Activated CD4-positive, alpha-beta memory T cell treated with anti-CD3 and anti-CD28 coated beads, Interleukin-2, amount 10 ng/mL, durations not matched to agents 7 days and 5 days (primary cell): ENCODE measurements around the gene MADCAM1. TPM values are rescaled to one million over a fixed set of nuclear protein-coding genes. Genes with fewer than 3 reads are reported as not detected.

Source experiments
- CTCF ChIA-PET: fragments of 350-600 bp; sonication (Branson Sonifier 250); formaldehyde crosslinking; loops from one replicate; lab custom pipeline; 2021; ENCODE audit warnings: antibody characterized with exemption, inconsistent platforms; lab: Charles Lee
- POLR2A ChIA-PET: fragments of 350-600 bp; sonication (Branson Sonifier 250); formaldehyde crosslinking; loops from one replicate; lab custom pipeline; 2021; ENCODE audit warnings: antibody characterized with exemption; lab: Charles Lee
- DNase-seq: peaks from one replicate; pipeline ENCODE4 v3.0.0-alpha.2; 2020
- H3K27ac Mint-ChIP-seq: one replicate; pipeline ENCODE4 v1.8.0; 2021; ENCODE audit warnings: mild to moderate bottlenecking, mixed read lengths
- H3K27me3 Mint-ChIP-seq: one replicate; pipeline ENCODE4 v1.8.0; 2021; ENCODE audit warnings: mixed read lengths
- H3K36me3 Mint-ChIP-seq: one replicate; pipeline ENCODE4 v1.8.0; 2021; ENCODE audit warnings: low read depth, mixed read lengths
- H3K4me1 Mint-ChIP-seq: one replicate; pipeline ENCODE4 v1.8.0; 2021; ENCODE audit warnings: mixed read lengths
- H3K4me3 Mint-ChIP-seq: one replicate; pipeline ENCODE4 v1.8.0; 2021; ENCODE audit warnings: mild to moderate bottlenecking, mixed read lengths
- H3K9me3 Mint-ChIP-seq: one replicate; pipeline ENCODE4 v1.8.0; 2021; ENCODE audit warnings: mixed read lengths
- total RNA-seq, 2 experiments: library from RNA; stranded (reverse); gene quantifications; one replicate each; pipeline ENCODE4 v1.2.3, GENCODE V29; 2021

The MADCAM1 gene
- total RNA-seq, 2 experiments from 2014 or later, result 0.78 to 0.81 TPM

DNA sequence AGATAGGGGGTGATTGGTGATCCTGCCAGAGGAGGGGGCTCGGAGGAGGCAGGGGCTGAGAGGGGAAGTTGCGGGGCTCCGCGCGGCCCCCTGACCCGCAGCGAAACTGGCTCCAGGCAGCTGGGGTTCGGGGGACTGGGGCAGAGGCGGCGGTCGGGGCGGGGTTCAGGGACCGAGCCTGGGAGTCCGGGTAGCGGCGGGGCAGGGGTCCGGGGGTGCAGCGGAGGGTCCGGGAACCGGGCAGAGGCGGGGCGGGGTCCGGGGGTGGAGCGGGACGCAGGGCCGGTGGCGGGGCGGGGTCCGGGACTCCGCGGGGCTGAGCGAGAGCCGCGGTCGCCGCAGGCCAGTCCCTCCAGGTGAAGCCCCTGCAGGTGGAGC lies 1.2 kb downstream of the MADCAM1 start:
- no peak for DNase-seq
- Mint-ChIP-seq H3K36me3 (no peaks in the 10 kb centered on the region), H3K27me3 (peaks cover 17% of the 10 kb centered on the region), H3K27ac (no peak overlapping the region), H3K4me1 (peaks cover 9% of the 10 kb centered on the region), H3K9me3 (peaks cover 4% of the 10 kb centered on the region), H3K4me3 (no peak overlapping the region)
- POLR2A ChIA-PET, result interaction anchor here (0.8 to 1.8 kb wide), 2 partner anchors 9 to 13 kb away, joined by 3 to 6 read pairs; no protein-coding TSS in a partner anchor
- CTCF ChIA-PET, result no interaction called here

- no peak overlapping the region for H3K4me3 Mint-ChIP-seq
- peaks cover 3% of the 10 kb centered on the region for H3K9me3 Mint-ChIP-seq
- H3K27ac Mint-ChIP-seq, result no peak overlapping the region
- POLR2A ChIA-PET, result interaction anchor here (0.8 to 1.8 kb wide), 2 partner anchors 8 to 13 kb away, joined by 3 to 6 read pairs; no protein-coding TSS in a partner anchor
- no peaks in the 10 kb centered on the region for H3K36me3 Mint-ChIP-seq
- peaks cover 17% of the 10 kb centered on the region for H3K27me3 Mint-ChIP-seq
- no peak for DNase-seq
- peaks cover 10% of the 10 kb centered on the region for H3K4me1 Mint-ChIP-seq
- CTCF ChIA-PET, result interaction anchor here (1.1 kb wide), 1 partner anchor 9 kb away, joined by 6 read pairs; no protein-coding TSS in a partner anchor
These were observed 1.7 kb downstream of the MADCAM1 start for GRCh38 chr19:497869-498510.

DNA sequence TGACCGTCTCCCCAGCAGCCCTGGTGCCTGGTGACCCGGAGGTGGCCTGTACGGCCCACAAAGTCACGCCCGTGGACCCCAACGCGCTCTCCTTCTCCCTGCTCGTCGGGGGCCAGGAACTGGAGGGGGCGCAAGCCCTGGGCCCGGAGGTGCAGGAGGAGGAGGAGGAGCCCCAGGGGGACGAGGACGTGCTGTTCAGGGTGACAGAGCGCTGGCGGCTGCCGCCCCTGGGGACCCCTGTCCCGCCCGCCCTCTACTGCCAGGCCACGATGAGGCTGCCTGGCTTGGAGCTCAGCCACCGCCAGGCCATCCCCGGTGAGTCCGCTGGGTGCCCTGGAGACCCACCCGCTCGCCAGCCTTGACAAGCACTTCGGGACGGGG lies 2.2 kb downstream of the MADCAM1 start:
- ChIA-PET CTCF (interaction anchor here (1.1 kb wide), 1 partner anchor 8 kb away, joined by 6 read pairs; no protein-coding TSS in a partner anchor), POLR2A (interaction anchor here (1.8 kb wide), 1 partner anchor 8 kb away, joined by 6 read pairs; no protein-coding TSS in a partner anchor)
- Mint-ChIP-seq H3K36me3 (no peaks in the 10 kb centered on the region), H3K27me3 (peaks cover 17% of the 10 kb centered on the region), H3K27ac (no peak overlapping the region), H3K4me3 (no peak overlapping the region), H3K4me1 (peaks cover 10% of the 10 kb centered on the region), H3K9me3 (peaks cover 2% of the 10 kb centered on the region)
- DNase-seq, result no peak

DNA sequence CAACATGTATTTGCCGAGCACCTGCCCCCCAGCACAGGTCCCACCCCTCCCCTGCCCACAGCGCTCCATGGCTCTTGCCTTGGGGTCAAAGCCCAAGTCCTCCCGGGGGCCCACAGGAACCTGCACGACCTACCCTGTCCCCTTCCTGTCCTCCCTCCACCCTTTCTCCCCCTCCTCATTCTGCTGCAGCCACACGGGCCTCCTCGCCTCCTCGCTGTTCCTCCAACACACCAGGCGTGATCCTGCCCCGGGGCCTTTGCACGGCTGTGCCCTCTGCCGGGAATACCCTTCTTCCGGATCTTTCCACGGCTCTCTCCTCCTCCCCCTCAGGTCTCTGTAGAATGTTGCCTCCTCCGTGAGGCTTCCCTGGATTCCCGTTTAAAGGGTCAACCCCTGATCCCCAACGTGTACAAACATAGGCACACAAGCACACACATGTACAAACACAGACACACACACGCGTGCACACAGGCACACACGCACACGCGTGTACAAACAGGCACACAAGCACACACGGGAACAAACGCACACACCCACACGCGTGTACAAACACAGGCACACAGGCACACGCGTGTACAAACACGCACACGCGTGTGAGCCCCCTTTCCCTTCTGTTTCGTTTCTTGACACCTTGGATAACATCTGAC lies 2.8 kb downstream of the MADCAM1 start:
- peaks cover 17% of the 10 kb centered on the region for H3K27me3 Mint-ChIP-seq
- ChIA-PET CTCF (interaction anchor here (1.1 kb wide), 1 partner anchor 8 kb away, joined by 6 read pairs; no protein-coding TSS in a partner anchor), POLR2A (interaction anchor here (1.8 kb wide), 1 partner anchor 7 kb away, joined by 6 read pairs; no protein-coding TSS in a partner anchor)
- H3K4me3 Mint-ChIP-seq, result no peak overlapping the region
- DNase-seq, result no peak
- H3K9me3 Mint-ChIP-seq, result no peaks in the 10 kb centered on the region
- H3K27ac Mint-ChIP-seq, result no peak overlapping the region
- H3K4me1 Mint-ChIP-seq, result peaks cover 8% of the 10 kb centered on the region
- no peaks in the 10 kb centered on the region for H3K36me3 Mint-ChIP-seq

DNA sequence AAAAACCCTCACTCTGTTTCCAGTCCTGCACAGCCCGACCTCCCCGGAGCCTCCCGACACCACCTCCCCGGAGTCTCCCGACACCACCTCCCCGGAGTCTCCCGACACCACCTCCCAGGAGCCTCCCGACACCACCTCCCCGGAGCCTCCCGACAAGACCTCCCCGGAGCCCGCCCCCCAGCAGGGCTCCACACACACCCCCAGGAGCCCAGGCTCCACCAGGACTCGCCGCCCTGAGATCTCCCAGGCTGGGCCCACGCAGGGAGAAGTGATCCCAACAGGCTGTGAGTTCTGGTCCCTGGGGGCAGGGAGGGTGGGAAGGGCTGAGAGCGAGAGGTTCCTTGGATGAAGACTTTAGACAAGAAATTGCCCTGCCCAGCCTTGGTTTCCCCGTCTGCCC lies 5.4 kb downstream of the MADCAM1 start:
- H3K4me3 Mint-ChIP-seq, result no peak overlapping the region
- CTCF ChIA-PET, result no interaction called here
- H3K27me3 Mint-ChIP-seq, result peaks cover 13% of the 10 kb centered on the region
- no peak overlapping the region for H3K27ac Mint-ChIP-seq
- no peaks in the 10 kb centered on the region for H3K9me3 Mint-ChIP-seq
- no peak for DNase-seq
- peaks cover 18% of the 10 kb centered on the region for H3K4me1 Mint-ChIP-seq
- H3K36me3 Mint-ChIP-seq, result no peaks in the 10 kb centered on the region
- POLR2A ChIA-PET, result no interaction called here

DNA sequence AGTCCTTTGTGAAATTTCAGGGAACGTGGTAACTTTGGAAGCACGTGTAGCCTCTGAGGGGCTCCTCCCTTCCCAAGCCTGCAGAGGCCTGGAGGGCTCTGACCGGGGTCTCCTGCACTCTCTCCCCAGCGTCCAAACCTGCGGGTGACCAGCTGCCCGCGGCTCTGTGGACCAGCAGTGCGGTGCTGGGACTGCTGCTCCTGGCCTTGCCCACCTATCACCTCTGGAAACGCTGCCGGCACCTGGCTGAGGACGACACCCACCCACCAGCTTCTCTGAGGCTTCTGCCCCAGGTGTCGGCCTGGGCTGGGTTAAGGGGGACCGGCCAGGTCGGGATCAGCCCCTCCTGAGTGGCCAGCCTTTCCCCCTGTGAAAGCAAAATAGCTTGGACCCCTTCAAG lies 8.3 kb downstream of the MADCAM1 start:
- ChIA-PET CTCF (interaction anchor here (1.0 to 1.1 kb wide), 2 partner anchors 9 to 14 kb away, joined by 3 to 4 read pairs; no protein-coding TSS in a partner anchor), POLR2A (no interaction called here)
- Mint-ChIP-seq H3K36me3 (peaks cover 4% of the 10 kb centered on the region), H3K4me3 (no peak overlapping the region), H3K27me3 (peaks cover under 1% of the 10 kb centered on the region), H3K27ac (no peak overlapping the region), H3K9me3 (no peaks in the 10 kb centered on the region), H3K4me1 (peaks cover 35% of the 10 kb centered on the region)
- DNase-seq, result no peak

- POLR2A ChIA-PET, result interaction anchor here (0.6 to 2.6 kb wide), 11 partner anchors 9 to 290 kb away, joined by 3 to 44 read pairs (median 4); partner anchors contain the start of genes BSG, CDC34, MADCAM1 and RNF126
- CTCF ChIA-PET, result interaction anchor here (0.6 to 1.7 kb wide), 20 partner anchors 8 to 478 kb away, joined by 3 to 25 read pairs (median 4); partner anchors contain the start of genes BSG, CDC34, MADCAM1 and MIER2
- Mint-ChIP-seq H3K4me3 (peak overlapping the region; percentile 81), H3K27me3 (no peaks in the 10 kb centered on the region), H3K27ac (peak overlapping the region; percentile 98), H3K36me3 (peaks cover 12% of the 10 kb centered on the region), H3K4me1 (peaks cover 52% of the 10 kb centered on the region), H3K9me3 (no peaks in the 10 kb centered on the region)
- peak; percentile 94 for DNase-seq
These were observed 10.4 kb downstream of the MADCAM1 start for GRCh38 chr19:506404-507285.

GRCh38 chr19:507286-508203 lies 11.3 kb downstream of the MADCAM1 start, which contains the start of gene TPGS1:
Gene TPGS1 (plus strand): TSS chr19:507497. CDS start chr19:507507, 10 bp downstream.
- peaks cover 12% of the 10 kb centered on the region for H3K36me3 Mint-ChIP-seq
- no peaks in the 10 kb centered on the region for H3K27me3 Mint-ChIP-seq
- peak within 1 kb of the TSS; percentile 98 for H3K27ac Mint-ChIP-seq
- peaks cover 55% of the 10 kb centered on the region for H3K4me1 Mint-ChIP-seq
- CTCF ChIA-PET, result interaction anchor here (0.7 to 1.7 kb wide), 15 partner anchors 8 to 261 kb away, joined by 3 to 25 read pairs (median 6); partner anchors contain the start of genes BSG, CDC34, MADCAM1 and MIER2
- H3K9me3 Mint-ChIP-seq, result no peaks in the 10 kb centered on the region
- DNase-seq, result peak; percentile 89
- POLR2A ChIA-PET, result interaction anchor here (0.8 to 2.6 kb wide), 8 partner anchors 13 to 173 kb away, joined by 3 to 44 read pairs (median 6); partner anchors contain the start of genes BSG, CDC34, MADCAM1 and RNF126
- H3K4me3 Mint-ChIP-seq, result peak within 1 kb of the TSS; percentile 81

DNA sequence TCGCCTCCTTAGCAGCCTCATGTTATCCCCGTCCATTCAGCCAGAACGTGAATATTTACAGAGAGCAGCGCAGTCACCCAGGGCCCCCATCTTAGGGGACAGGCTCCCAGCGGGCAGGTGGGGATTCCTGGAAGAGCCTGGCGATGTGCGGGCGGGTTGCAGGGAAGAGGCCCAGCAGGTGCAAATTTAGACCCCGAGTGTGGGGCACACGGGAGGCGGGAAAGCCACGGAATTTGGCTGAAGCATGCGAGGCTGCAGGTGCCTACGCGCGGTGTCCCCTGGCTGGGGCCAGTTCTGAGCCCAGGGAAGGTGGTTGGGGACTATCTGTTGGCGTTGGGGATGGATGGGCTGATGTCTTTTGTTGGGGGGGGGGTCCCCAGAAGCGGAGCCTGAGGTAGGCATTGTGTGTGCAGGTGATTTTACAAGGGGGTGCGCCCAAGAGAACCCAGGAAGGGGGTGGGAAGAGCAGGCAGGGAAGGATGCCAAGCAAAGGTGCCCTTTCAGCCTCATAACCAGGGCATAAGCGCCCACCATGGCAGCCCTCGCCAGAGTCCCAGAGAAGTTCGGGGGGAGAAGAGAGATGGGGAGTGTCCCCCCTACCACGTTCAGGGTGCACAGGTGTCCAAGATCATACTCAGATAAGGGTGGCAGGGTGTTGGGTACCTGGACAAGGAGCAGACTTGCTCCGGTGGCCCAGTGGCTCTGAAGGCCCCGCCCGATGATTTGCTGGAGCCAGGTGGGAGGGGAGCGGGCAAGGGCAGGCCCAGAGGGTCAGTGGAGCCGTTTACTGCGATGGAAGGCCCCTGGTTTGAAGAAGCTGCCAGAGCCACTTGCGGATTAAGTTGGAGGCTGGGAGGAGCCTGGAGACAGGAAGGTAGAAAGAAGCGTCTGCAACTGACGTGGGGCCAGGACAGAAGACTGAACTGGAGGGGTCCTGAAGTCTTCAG lies 12.2 kb downstream of the MADCAM1 start:
- Mint-ChIP-seq H3K4me3 (peak overlapping the region; percentile 81), H3K36me3 (peaks cover 12% of the 10 kb centered on the region), H3K27me3 (no peaks in the 10 kb centered on the region), H3K27ac (peak overlapping the region; percentile 98), H3K4me1 (peaks cover 53% of the 10 kb centered on the region), H3K9me3 (no peaks in the 10 kb centered on the region)
- ChIA-PET POLR2A (interaction anchor here (1.0 to 2.6 kb wide), 3 partner anchors 20 to 152 kb away, joined by 3 to 44 read pairs (median 3); no protein-coding TSS in a partner anchor), CTCF (no interaction called here)
- DNase-seq, result no peak

DNA sequence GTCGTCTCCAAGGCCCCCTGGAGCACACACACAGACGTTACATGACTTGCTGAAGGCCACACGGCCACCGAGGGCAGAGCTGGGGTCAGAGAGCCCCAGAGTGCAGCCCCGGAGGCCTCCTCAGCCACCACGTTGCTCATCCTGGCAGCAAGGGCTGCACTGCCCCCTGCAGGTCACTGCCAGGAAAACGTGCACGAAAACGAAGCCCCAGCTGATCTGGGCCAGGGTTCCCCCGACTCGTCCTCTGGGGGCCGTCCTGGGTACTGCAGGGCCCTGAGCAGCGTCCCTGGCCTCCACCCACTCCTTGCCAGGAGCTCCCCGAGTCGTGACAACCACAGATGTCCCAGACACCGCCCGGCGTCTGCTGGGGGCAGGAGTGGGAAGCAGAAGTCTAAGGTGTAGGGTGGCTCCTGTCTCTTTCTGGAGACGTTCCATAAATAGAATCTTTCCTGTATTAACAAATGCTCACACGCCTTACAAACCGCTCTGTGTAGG lies 14.4 kb downstream of the MADCAM1 start:
- Mint-ChIP-seq H3K27ac (peak overlapping the region; percentile 96), H3K9me3 (no peaks in the 10 kb centered on the region), H3K4me3 (peak overlapping the region; percentile 73), H3K36me3 (peaks cover 16% of the 10 kb centered on the region), H3K4me1 (peaks cover 49% of the 10 kb centered on the region), H3K27me3 (no peaks in the 10 kb centered on the region)
- ChIA-PET CTCF (interaction anchor here (0.6 to 2.9 kb wide), 26 partner anchors 11 to 1413 kb away, joined by 3 to 59 read pairs (median 4); partner anchors contain the start of genes CDC34, FSTL3, GZMM and MADCAM1), POLR2A (interaction anchor here (0.6 to 2.8 kb wide), 18 partner anchors 11 to 511 kb away, joined by 3 to 46 read pairs (median 4); partner anchors contain the start of genes BSG, CDC34, POLRMT and RNF126)
- DNase-seq, result peak; percentile 96
